Activated CD8-positive, alpha-beta memory T cell treated with anti-CD3 and anti-CD28 coated beads, Interleukin-2, amount 10 ng/mL, durations not matched to agents 7 days and 5 days (primary cell): Measurements from ENCODE around the gene VWA3B. TPM values are rescaled to one million over a fixed set of nuclear protein-coding genes. Genes with fewer than 3 reads are reported as not detected.

Source experiments
- ATAC-seq: fragments of 150-1000 bp; cut with Tn5 transposase; one replicate; pipeline ENCODE4 v1.10.0; 2021; ENCODE audit warnings: moderate library complexity
- CTCF ChIA-PET: fragments of 350-600 bp; sonication (Branson Sonifier 250); formaldehyde crosslinking; loops from one replicate; lab custom pipeline; 2021; ENCODE audit warnings: antibody characterized with exemption; lab: Charles Lee
- DNase-seq: peaks from one replicate; pipeline ENCODE4 v3.0.0-alpha.2; 2020
- H3K27ac Mint-ChIP-seq: one replicate; pipeline ENCODE4 v1.8.0; 2021; ENCODE audit warnings: mild to moderate bottlenecking, mixed read lengths
- H3K27me3 Mint-ChIP-seq: one replicate; pipeline ENCODE4 v1.8.0; 2021; ENCODE audit warnings: mixed read lengths
- H3K36me3 Mint-ChIP-seq: one replicate; pipeline ENCODE4 v1.8.0; 2021; ENCODE audit warnings: mild to moderate bottlenecking, mixed read lengths
- H3K4me1 Mint-ChIP-seq: one replicate; pipeline ENCODE4 v1.8.0; 2021; ENCODE audit warnings: mixed read lengths
- H3K4me3 Mint-ChIP-seq: one replicate; pipeline ENCODE4 v1.8.0; 2021; ENCODE audit warnings: mild to moderate bottlenecking, moderate library complexity, mixed read lengths
- H3K9me3 Mint-ChIP-seq: one replicate; pipeline ENCODE4 v1.8.0; 2022; ENCODE audit warnings: low read depth, mixed read lengths
- total RNA-seq, 2 experiments: library from RNA; stranded (reverse); gene quantifications; one replicate each; pipeline ENCODE4 v1.2.3, GENCODE V29; 2021

Gene VWA3B
- total RNA-seq, 2 experiments from 2014 or later: not detected

- H3K9me3 Mint-ChIP-seq: no peaks in the 10 kb centered on the region
- H3K4me3 Mint-ChIP-seq: no peak within 1 kb of the TSS
- CTCF ChIA-PET: no interaction called here
- no peak for ATAC-seq
- peaks cover 9% of the 10 kb centered on the region for H3K4me1 Mint-ChIP-seq
- H3K36me3 Mint-ChIP-seq: peaks cover 5% of the 10 kb centered on the region
- H3K27ac Mint-ChIP-seq: no peak within 1 kb of the TSS
- no peak for DNase-seq
- H3K27me3 Mint-ChIP-seq: peaks cover 82% of the 10 kb centered on the region
Observed at GRCh38 chr2:98346311-98347236, 259.6 kb downstream of the VWA3B start, which contains the start of gene CNGA3. TSS of gene CNGA3 (plus strand) at chr2:98346456. CDS start at chr2:98369976, 23,520 bp downstream.

GRCh38 chr2:98347298-98348065 lies 260.5 kb downstream of the VWA3B start:
- DNase-seq: no peak
- no peak overlapping the region for H3K4me3 Mint-ChIP-seq
- CTCF ChIA-PET: no interaction called here

GRCh38 chr2:98348066-98348561 lies 261.1 kb downstream of the VWA3B start:
- H3K27ac Mint-ChIP-seq: no peak overlapping the region
- peaks cover 7% of the 10 kb centered on the region for H3K36me3 Mint-ChIP-seq
- H3K4me1 Mint-ChIP-seq: peaks cover 9% of the 10 kb centered on the region
- no peak for DNase-seq
- no peaks in the 10 kb centered on the region for H3K9me3 Mint-ChIP-seq
- H3K4me3 Mint-ChIP-seq: no peak overlapping the region
- no peak for ATAC-seq
- CTCF ChIA-PET: no interaction called here
- peaks cover 81% of the 10 kb centered on the region for H3K27me3 Mint-ChIP-seq

More at GRCh38 chr2:98347298-98348065, 260.5 kb downstream of the VWA3B start:
- H3K4me1 Mint-ChIP-seq: peaks cover 9% of the 10 kb centered on the region
- H3K27me3 Mint-ChIP-seq: peaks cover 85% of the 10 kb centered on the region
- H3K36me3 Mint-ChIP-seq: peaks cover 7% of the 10 kb centered on the region
- H3K9me3 Mint-ChIP-seq: no peaks in the 10 kb centered on the region
- H3K27ac Mint-ChIP-seq: no peak overlapping the region
- no peak for ATAC-seq

GRCh38 chr2:98350411-98350810 lies 263.4 kb downstream of the VWA3B start:
- DNase-seq (no peak), ATAC-seq (no peak)
- Mint-ChIP-seq H3K27ac (no peak overlapping the region), H3K4me3 (no peak overlapping the region), H3K4me1 (peaks cover 9% of the 10 kb centered on the region), H3K9me3 (no peaks in the 10 kb centered on the region), H3K27me3 (peaks cover 68% of the 10 kb centered on the region), H3K36me3 (peaks cover 7% of the 10 kb centered on the region)
- CTCF ChIA-PET: interaction anchor here (0.7 kb wide), 1 partner anchor 47 kb away, joined by 3 read pairs; no protein-coding TSS in a partner anchor

- Mint-ChIP-seq H3K4me1 (no peaks in the 10 kb centered on the region), H3K9me3 (no peaks in the 10 kb centered on the region), H3K36me3 (peaks cover 2% of the 10 kb centered on the region), H3K4me3 (no peak overlapping the region), H3K27me3 (peaks cover 44% of the 10 kb centered on the region), H3K27ac (no peak overlapping the region)
- DNase-seq (no peak), ATAC-seq (no peak)
- CTCF ChIA-PET: interaction anchor here (1.2 kb wide), 1 partner anchor 86 kb away, joined by 3 read pairs; no protein-coding TSS in a partner anchor
Observed at GRCh38 chr2:98355881-98356280, 268.9 kb downstream of the VWA3B start.

GRCh38 chr2:98356729-98357128 lies 269.8 kb downstream of the VWA3B start:
- peaks cover 2% of the 10 kb centered on the region for H3K36me3 Mint-ChIP-seq
- no peaks in the 10 kb centered on the region for H3K9me3 Mint-ChIP-seq
- CTCF ChIA-PET: no interaction called here
- DNase-seq (no peak), ATAC-seq (no peak)
- no peaks in the 10 kb centered on the region for H3K4me1 Mint-ChIP-seq
- no peak overlapping the region for H3K4me3 Mint-ChIP-seq
- peaks cover 38% of the 10 kb centered on the region for H3K27me3 Mint-ChIP-seq
- H3K27ac Mint-ChIP-seq: no peak overlapping the region

- no peak overlapping the region for H3K27ac Mint-ChIP-seq
- no peaks in the 10 kb centered on the region for H3K4me1 Mint-ChIP-seq
- no peak for ATAC-seq
- DNase-seq: no peak
- CTCF ChIA-PET: no interaction called here
- no peak overlapping the region for H3K4me3 Mint-ChIP-seq
- no peaks in the 10 kb centered on the region for H3K9me3 Mint-ChIP-seq
- no peaks in the 10 kb centered on the region for H3K36me3 Mint-ChIP-seq
- H3K27me3 Mint-ChIP-seq: peaks cover 30% of the 10 kb centered on the region
Observed at GRCh38 chr2:98357849-98358248, 270.9 kb downstream of the VWA3B start.

- CTCF ChIA-PET: no interaction called here
- no peaks in the 10 kb centered on the region for H3K36me3 Mint-ChIP-seq
- ATAC-seq (no peak), DNase-seq (no peak)
- no peak overlapping the region for H3K4me3 Mint-ChIP-seq
- H3K9me3 Mint-ChIP-seq: no peaks in the 10 kb centered on the region
- H3K4me1 Mint-ChIP-seq: no peaks in the 10 kb centered on the region
- H3K27me3 Mint-ChIP-seq: peaks cover 32% of the 10 kb centered on the region
- H3K27ac Mint-ChIP-seq: no peak overlapping the region
Observed at GRCh38 chr2:98359986-98360385, 273.0 kb downstream of the VWA3B start.

Other genes with a start within 250 kb of the VWA3B start
- 10 to 100 TPM; 31.2 to 33.4 TPM for gene TMEM131, start 91.2 kb upstream of the VWA3B start, total RNA-seq